H9 (cell line): ENCODE results near the gene UBL5. TPM values are rescaled to one million over a fixed set of nuclear protein-coding genes. Genes with fewer than 3 reads are reported as not detected.

Experiments used
- DNase-seq: peaks from one replicate; pipeline ENCODE4 v3.0.0-alpha.2; 2017
- H2AFZ ChIP-seq: one replicate; pipeline ENCODE4 v1.6.1; 2013; ENCODE audit warnings: mild to moderate bottlenecking, low read length, control low read depth, moderate library complexity
- H2AK5ac ChIP-seq: 2 replicates; pipeline ENCODE4 v1.6.1; 2013; ENCODE audit warnings: low read length, control low read depth, mixed read lengths; ENCODE audit not compliant: insufficient read length
- H2BK120ac ChIP-seq: one replicate; pipeline ENCODE4 v1.6.1; 2013; ENCODE audit warnings: low read depth, mild to moderate bottlenecking, low read length, control low read depth, inconsistent platforms; ENCODE audit not compliant: poor library complexity, severe bottlenecking
- H2BK12ac ChIP-seq: 2 replicates; pipeline ENCODE4 v1.6.1; 2013; ENCODE audit warnings: low read length, control low read depth, mixed read lengths, low read depth; ENCODE audit not compliant: insufficient read length
- H2BK15ac ChIP-seq: 2 replicates; pipeline ENCODE4 v1.6.1; 2013; ENCODE audit warnings: low read depth, low read length, control low read depth
- H2BK20ac ChIP-seq: one replicate; pipeline ENCODE4 v1.6.1; 2013; ENCODE audit warnings: low read depth, mild to moderate bottlenecking, low read length, control low read depth, inconsistent platforms; ENCODE audit not compliant: poor library complexity, severe bottlenecking
- H2BK5ac ChIP-seq: 2 replicates; pipeline ENCODE4 v1.6.1; 2013; ENCODE audit warnings: low read length, control low read depth, mixed read lengths; ENCODE audit not compliant: insufficient read length
- H3K14ac ChIP-seq: 2 replicates; pipeline ENCODE4 v1.6.1; 2013; ENCODE audit warnings: low read length, control low read depth; ENCODE audit not compliant: insufficient read depth
- H3K18ac ChIP-seq: 2 replicates; pipeline ENCODE4 v1.6.1; 2013; ENCODE audit warnings: low read depth, mild to moderate bottlenecking, mixed read lengths, low read length, control low read depth; ENCODE audit not compliant: insufficient read length
- H3K23ac ChIP-seq: 2 replicates; pipeline ENCODE4 v1.6.1; 2013; ENCODE audit warnings: low read length, control low read depth, mixed read lengths, low read depth; ENCODE audit not compliant: insufficient read length
- H3K23me2 ChIP-seq: 2 replicates; pipeline ENCODE4 v1.6.1; 2013; ENCODE audit warnings: low read depth, mild to moderate bottlenecking, mixed read lengths, low read length, control low read depth; ENCODE audit not compliant: insufficient read length, poor library complexity, severe bottlenecking
- H3K27ac ChIP-seq: 2 replicates; pipeline ENCODE4 v1.5.1; 2013; ENCODE audit warnings: low read length, control low read depth, mixed read lengths, low read depth; ENCODE audit not compliant: insufficient read length
- H3K27me3 ChIP-seq: 2 replicates; pipeline ENCODE4 v1.6.1; 2013; ENCODE audit warnings: low read length, control low read depth, inconsistent platforms; ENCODE audit not compliant: insufficient read depth
- H3K4ac ChIP-seq: 2 replicates; pipeline ENCODE4 v1.6.1; 2013; ENCODE audit warnings: low read depth, mild to moderate bottlenecking, control low read depth, inconsistent platforms, low read length, moderate library complexity
- H3K4me1 ChIP-seq: 2 replicates; pipeline ENCODE4 v1.6.1; 2013; ENCODE audit warnings: low read length, control low read depth, inconsistent platforms; ENCODE audit not compliant: insufficient read depth
- H3K4me2 ChIP-seq: 2 replicates; pipeline ENCODE4 v1.6.1; 2013; ENCODE audit warnings: low read length, control low read depth, mixed read lengths; ENCODE audit not compliant: insufficient read length, insufficient read depth
- H3K56ac ChIP-seq: 2 replicates; pipeline ENCODE4 v1.6.1; 2013; ENCODE audit warnings: low read depth, mild to moderate bottlenecking, mixed read lengths, low read length, control low read depth; ENCODE audit not compliant: insufficient read length
- H3K79me1 ChIP-seq: 2 replicates; pipeline ENCODE4 v1.6.1; 2013; ENCODE audit warnings: low read depth, mild to moderate bottlenecking, moderate library complexity, low read length, control low read depth, inconsistent platforms; ENCODE audit not compliant: insufficient read depth, poor library complexity, severe bottlenecking
- H3K79me2 ChIP-seq: 2 replicates; pipeline ENCODE4 v1.6.1; 2013; ENCODE audit warnings: low read length, control low read depth, inconsistent platforms; ENCODE audit not compliant: insufficient read depth
- H3K9ac ChIP-seq: 2 replicates; pipeline ENCODE4 v1.6.1; 2013; ENCODE audit warnings: low read length, control low read depth, mixed read lengths; ENCODE audit not compliant: insufficient read length; ENCODE audit errors: extremely low read depth
- H3K9me3 ChIP-seq: one replicate; pipeline ENCODE4 v1.6.1; 2013; ENCODE audit warnings: low read depth, low read length, inconsistent platforms; ENCODE audit not compliant: control insufficient read depth
- H3T11ph ChIP-seq: one replicate; pipeline ENCODE4 v1.6.1; 2013; ENCODE audit warnings: mild to moderate bottlenecking, low read length, control low read depth, inconsistent platforms
- H4K20me1 ChIP-seq: one replicate; pipeline ENCODE4 v1.6.1; 2013; ENCODE audit not compliant: control insufficient read depth, insufficient read length, insufficient read depth
- H4K5ac ChIP-seq: 2 replicates; pipeline ENCODE4 v1.6.1; 2013; ENCODE audit warnings: low read depth, mild to moderate bottlenecking, mixed read lengths, low read length, control low read depth; ENCODE audit not compliant: insufficient read length
- H4K8ac ChIP-seq: replicated peaks from 2 replicates; pipeline ENCODE4 v1.6.1; 2013; ENCODE audit warnings: low read length, control low read depth, mixed read lengths, low read depth; ENCODE audit not compliant: insufficient read length
- H4K91ac ChIP-seq: 2 replicates; pipeline ENCODE4 v1.6.1; 2013; ENCODE audit warnings: low read depth, mild to moderate bottlenecking, moderate library complexity, mixed read lengths, low read length, control low read depth; ENCODE audit not compliant: insufficient read length
- H3K27ac Mint-ChIP-seq, 3 experiments: 2 replicates in 2 of 3; 3 replicates in 1 of 3; pipeline ENCODE4 v1.8.0; 2020 to 2021; ENCODE audit warnings: mixed read lengths in 3 of 3, mild to moderate bottlenecking in 1 of 3, moderate library complexity in 1 of 3
- H3K27me3 Mint-ChIP-seq: 2 replicates; pipeline ENCODE4 v1.8.0; 2021; ENCODE audit warnings: low read depth, mild to moderate bottlenecking, moderate library complexity, mixed read lengths
- H3K36me3 Mint-ChIP-seq, 3 experiments: 2 replicates in 2 of 3; 3 replicates in 1 of 3; pipeline ENCODE4 v1.8.0; 2020 to 2021; ENCODE audit warnings: low read depth in 3 of 3, mixed read lengths in 3 of 3; ENCODE audit not compliant: insufficient read depth in 1 of 3
- H3K4me1 Mint-ChIP-seq, 2 experiments: 2 replicates each; pipeline ENCODE4 v1.8.0; 2020; ENCODE audit warnings: mixed read lengths in 2 of 2
- H3K4me3 Mint-ChIP-seq, 2 experiments: 2 replicates in 1 of 2; 3 replicates in 1 of 2; pipeline ENCODE4 v1.8.0; 2020 to 2021; ENCODE audit warnings: mild to moderate bottlenecking in 2 of 2, mixed read lengths in 2 of 2, moderate library complexity in 1 of 2
- H3K9me3 Mint-ChIP-seq, 2 experiments: 2 replicates in 1 of 2; 3 replicates in 1 of 2; pipeline ENCODE4 v1.8.0; 2020; ENCODE audit warnings: mild to moderate bottlenecking in 2 of 2, mixed read lengths in 2 of 2, moderate library complexity in 1 of 2
- total RNA-seq: library from RNA; stranded (reverse); gene quantifications from 2 replicates; pipeline ENCODE4 v1.2.1, GENCODE V29; 2021
- TF ChIP-seq, protein P1 (sequence below): fragments of 200-600 bp; sonication (generic); conservative IDR thresholded peaks from 3 replicates; pipeline ENCODE4 v1.8.0; 2021; ENCODE audit warnings: antibody characterized with exemption, mild to moderate bottlenecking

UBL5 gene
- total RNA-seq, 1 experiment from 2014 or later: 393 TPM

DNA sequence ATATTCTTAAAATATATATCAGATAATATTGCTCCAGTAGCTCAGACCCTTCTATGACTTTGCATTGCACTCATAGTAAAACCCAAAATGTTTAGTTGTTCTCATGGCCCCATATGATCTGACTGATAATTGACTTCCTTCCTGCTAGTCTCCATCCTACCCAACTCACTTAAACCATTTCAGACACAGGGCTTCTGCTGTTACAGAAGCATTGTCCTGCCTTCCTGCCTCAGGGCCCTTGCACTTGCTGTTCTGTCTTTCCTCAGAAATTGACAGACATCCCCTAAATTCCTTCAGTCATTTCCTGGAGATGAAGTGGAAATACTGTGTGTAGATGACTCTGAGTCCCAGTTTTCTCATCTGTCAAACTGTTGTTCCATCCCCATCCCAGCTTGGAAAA lies 28.6 kb upstream of the UBL5 start:
- no peak overlapping the region for H3T11ph ChIP-seq
- H2BK15ac ChIP-seq: no peak overlapping the region
- no peak overlapping the region for H2BK120ac ChIP-seq
- TF ChIP-seq, protein P1, sequence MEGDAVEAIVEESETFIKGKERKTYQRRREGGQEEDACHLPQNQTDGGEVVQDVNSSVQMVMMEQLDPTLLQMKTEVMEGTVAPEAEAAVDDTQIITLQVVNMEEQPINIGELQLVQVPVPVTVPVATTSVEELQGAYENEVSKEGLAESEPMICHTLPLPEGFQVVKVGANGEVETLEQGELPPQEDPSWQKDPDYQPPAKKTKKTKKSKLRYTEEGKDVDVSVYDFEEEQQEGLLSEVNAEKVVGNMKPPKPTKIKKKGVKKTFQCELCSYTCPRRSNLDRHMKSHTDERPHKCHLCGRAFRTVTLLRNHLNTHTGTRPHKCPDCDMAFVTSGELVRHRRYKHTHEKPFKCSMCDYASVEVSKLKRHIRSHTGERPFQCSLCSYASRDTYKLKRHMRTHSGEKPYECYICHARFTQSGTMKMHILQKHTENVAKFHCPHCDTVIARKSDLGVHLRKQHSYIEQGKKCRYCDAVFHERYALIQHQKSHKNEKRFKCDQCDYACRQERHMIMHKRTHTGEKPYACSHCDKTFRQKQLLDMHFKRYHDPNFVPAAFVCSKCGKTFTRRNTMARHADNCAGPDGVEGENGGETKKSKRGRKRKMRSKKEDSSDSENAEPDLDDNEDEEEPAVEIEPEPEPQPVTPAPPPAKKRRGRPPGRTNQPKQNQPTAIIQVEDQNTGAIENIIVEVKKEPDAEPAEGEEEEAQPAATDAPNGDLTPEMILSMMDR: no peak
- Mint-ChIP-seq H3K27me3 (no peaks in the 10 kb centered on the region), H3K9me3 (no peaks in the 10 kb centered on the region), H3K36me3 (peaks cover 2 to 3% (median 2%) of the 10 kb centered on the region in 3 experiments; a peak in 4 of 7 replicates), H3K4me3 (no peak overlapping the region), H3K27ac (no peak overlapping the region), H3K4me1 (0 out of 4 replicates have a peak, but pooled peaks cover 2 to 3% of the 10 kb centered on the region in 2 experiments)
- no peak for DNase-seq
- no peaks in the 10 kb centered on the region for H3K23me2 ChIP-seq
- no peaks in the 10 kb centered on the region; the same call in 1 of the 2 replicates for H3K4me1 ChIP-seq
- H3K9ac ChIP-seq: no peak overlapping the region
- H3K27me3 ChIP-seq: no peaks in the 10 kb centered on the region
- H3K14ac ChIP-seq: no peak overlapping the region
- no peak overlapping the region for H4K5ac ChIP-seq
- no peak overlapping the region for H3K4me2 ChIP-seq
- no peak overlapping the region for H3K18ac ChIP-seq
- H4K91ac ChIP-seq: no peak overlapping the region
- no peak overlapping the region for H2AK5ac ChIP-seq
- no peak overlapping the region for H3K23ac ChIP-seq
- no peak overlapping the region for H2BK5ac ChIP-seq
- no peak overlapping the region for H3K56ac ChIP-seq
- H3K4ac ChIP-seq: no peak overlapping the region
- no peak overlapping the region for H2BK12ac ChIP-seq
- H2AFZ ChIP-seq: no peak overlapping the region
- H3K79me2 ChIP-seq: no peaks in the 10 kb centered on the region
- no peaks in the 10 kb centered on the region for H3K79me1 ChIP-seq
- H4K8ac ChIP-seq: no peak overlapping the region
- no peak overlapping the region for H3K27ac ChIP-seq
- H4K20me1 ChIP-seq: no peaks in the 10 kb centered on the region
- H2BK20ac ChIP-seq: no peak overlapping the region
- H3K9me3 ChIP-seq: no peaks in the 10 kb centered on the region
